Astrocyte of the cerebellum (primary cell): ENCODE results near the gene ISG15.
"Not testable (repeated sequence)": the region's sequence is repeated elsewhere in the genome, so short reads cannot be mapped to it uniquely, and the experiment has no call there.

Source experiments
- DNase-seq: peaks from one replicate; pipeline ENCODE4 v3.0.0-alpha.2; 2011; ENCODE audit warnings: low read depth
- H3K4me3 ChIP-seq: 2 replicates; pipeline ENCODE4 v1.5.1; 2011; ENCODE audit warnings: mild to moderate bottlenecking, low read depth, low read length, moderate library complexity
- in situ Hi-C: cut with HindIII; loops from 2 replicates; pipeline ENCODE4 v1.10.0; 2017; ENCODE audit warnings: low sequenced_read_pairs
- TF ChIP-seq, protein P1 (sequence below): IDR thresholded peaks from 2 replicates; pipeline ENCODE4 v1.5.1; 2012; ENCODE audit warnings: low read length, low read depth, moderate library complexity, mild to moderate bottlenecking; ENCODE audit errors: missing control alignments

ISG15 gene

DNA sequence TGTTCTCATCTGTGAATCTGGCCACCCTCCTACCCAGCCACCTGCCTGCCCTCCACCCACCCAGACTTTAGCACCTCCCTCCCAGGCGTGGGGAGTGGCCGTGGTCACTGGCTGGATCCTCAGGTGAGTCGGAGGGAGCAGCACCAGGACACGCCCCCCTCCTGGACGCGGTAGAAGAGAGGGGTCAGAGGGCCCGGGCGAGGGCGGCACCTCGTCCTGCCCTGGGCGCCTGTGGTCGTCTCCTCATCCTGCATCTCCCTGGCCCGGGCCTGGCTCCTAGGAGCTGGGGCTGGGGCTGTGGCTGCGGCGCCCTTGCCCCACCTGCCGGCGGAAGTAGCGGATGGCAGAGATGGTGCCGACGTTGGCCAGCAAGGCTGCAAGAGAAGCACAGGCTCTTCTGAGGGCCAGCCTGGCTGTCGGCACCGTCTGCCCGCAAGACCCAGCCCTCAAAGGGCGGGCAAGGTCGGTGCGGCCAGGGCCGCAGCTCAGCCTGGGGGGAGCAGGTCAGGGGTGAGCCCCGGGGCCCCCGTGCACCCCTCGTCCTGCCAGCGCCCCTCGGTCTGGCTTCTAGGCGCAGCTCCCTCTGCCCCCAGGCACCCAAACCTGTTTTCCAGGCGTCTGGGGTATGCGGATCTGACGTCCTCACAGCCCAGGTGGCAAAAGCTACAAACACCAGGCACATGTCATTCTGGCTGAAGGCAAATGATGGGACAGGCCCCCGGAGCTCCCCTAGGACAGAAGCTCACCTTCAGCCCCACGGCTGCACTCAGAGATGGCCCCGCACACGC is 37.2 kb upstream of the ISG15 start:
- DNase-seq, result no peak
- H3K4me3 ChIP-seq, result no peak overlapping the region
- in situ Hi-C loops, result no loop called here
- TF ChIP-seq, protein P1, sequence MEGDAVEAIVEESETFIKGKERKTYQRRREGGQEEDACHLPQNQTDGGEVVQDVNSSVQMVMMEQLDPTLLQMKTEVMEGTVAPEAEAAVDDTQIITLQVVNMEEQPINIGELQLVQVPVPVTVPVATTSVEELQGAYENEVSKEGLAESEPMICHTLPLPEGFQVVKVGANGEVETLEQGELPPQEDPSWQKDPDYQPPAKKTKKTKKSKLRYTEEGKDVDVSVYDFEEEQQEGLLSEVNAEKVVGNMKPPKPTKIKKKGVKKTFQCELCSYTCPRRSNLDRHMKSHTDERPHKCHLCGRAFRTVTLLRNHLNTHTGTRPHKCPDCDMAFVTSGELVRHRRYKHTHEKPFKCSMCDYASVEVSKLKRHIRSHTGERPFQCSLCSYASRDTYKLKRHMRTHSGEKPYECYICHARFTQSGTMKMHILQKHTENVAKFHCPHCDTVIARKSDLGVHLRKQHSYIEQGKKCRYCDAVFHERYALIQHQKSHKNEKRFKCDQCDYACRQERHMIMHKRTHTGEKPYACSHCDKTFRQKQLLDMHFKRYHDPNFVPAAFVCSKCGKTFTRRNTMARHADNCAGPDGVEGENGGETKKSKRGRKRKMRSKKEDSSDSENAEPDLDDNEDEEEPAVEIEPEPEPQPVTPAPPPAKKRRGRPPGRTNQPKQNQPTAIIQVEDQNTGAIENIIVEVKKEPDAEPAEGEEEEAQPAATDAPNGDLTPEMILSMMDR, result peak; percentile 52

DNA sequence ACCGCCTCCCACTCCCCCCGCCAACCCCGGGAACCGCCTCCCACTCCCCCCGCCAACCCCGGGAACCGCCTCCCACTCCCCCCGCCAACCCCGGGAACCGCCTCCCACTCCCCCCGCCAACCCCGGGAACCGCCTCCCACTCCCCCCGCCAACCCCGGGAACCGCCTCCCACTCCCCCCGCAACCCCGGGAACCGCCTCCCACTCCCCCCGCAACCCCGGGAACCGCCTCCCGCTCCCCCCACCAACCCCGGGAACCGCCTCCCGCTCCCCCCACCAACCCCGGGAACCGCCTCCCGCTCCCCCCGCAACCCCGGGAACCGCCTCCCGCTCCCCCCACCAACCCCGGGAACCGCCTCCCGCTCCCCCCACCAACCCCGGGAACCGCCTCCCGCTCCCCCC is 36.5 kb upstream of the ISG15 start:
- in situ Hi-C loops, DNase-seq, H3K4me3 ChIP-seq: not testable (repeated sequence)

DNA sequence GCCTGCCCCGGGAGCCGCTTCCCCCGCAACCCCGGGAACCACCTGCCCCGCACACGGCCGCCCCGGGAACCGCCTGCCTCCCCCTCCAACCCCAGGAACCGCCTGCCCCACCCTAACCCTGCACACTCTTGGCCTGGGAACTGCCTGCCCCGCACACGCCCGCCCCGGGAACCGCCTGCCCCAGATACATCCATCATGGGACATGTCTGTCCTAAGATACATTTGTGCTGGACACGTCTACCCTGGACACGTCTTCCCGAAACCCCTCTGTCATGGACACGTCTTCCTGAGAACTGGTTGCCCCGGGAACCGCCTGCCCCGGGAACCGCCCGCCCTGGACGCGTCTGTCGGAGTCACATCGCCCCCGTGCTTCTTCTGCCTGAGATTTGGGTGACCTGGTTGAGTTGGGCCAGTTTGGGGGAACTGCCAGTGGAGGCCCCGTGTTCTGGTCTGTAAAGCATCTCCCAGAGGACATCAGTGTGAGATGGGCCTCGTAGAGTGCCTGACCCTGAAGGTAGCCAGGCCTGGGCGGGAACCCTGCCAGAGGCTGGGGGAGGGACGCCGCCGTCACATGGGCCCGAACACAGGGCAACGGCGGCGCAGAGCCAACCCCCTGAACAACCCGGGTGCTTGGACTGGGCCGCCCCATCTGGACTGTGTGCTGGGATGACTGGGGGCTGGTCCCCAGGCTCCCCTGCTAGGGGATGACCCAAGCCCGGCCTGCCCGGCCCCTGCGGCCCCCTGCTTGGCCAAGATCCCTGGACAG is 35.0 kb upstream of the ISG15 start:
- no peak overlapping the region for H3K4me3 ChIP-seq
- DNase-seq, result no peak
- TF ChIP-seq, protein P1, result no peak
- in situ Hi-C loops, result no loop called here

DNA sequence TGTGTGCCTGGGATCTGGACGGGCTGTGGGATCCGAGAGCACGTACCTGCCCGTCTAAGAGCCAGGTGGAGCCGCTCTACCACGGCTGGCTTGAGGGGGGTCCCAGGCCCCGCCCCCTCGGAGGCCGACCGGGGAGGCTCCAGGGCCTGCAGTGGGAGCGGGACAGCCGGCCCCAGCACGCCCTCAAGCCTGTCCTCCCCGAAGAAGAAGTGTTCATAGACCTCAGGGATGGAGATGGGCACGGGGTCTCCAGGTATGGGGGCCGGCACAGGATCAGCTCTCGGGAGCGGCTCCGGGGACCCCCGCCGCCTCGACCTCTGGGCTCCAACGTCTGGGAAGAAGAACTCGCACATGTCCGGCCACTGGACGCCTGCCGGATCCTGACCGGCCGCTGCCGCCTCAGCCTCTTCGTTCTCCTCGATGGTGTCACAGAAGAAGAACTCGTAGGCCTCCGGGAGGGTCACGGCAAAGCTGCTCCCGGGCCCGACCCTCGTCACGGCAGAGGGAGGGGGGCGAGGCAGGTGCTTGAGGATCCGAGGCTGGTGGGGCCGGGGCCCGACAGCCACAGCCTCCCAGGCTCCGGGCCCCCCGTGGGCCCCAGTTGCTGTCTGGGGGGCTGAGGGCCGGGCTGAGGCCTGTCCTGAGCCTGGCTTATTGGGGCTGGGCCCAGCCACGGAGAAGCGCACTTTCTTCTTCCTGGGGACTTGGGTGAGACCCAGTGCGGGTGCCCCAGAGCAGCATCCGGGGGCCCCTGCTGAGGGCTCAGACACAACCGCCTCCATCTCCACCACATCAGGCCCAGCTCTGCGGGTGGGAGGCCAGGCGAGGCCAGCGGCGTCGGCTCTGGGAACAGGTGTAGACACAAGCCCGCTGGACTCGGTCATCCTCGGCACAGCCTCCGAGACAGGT is 34.2 kb upstream of the ISG15 start:
- in situ Hi-C loops, result no loop called here
- TF ChIP-seq, protein P1, result no peak
- no peak for DNase-seq
- no peak overlapping the region for H3K4me3 ChIP-seq

DNA sequence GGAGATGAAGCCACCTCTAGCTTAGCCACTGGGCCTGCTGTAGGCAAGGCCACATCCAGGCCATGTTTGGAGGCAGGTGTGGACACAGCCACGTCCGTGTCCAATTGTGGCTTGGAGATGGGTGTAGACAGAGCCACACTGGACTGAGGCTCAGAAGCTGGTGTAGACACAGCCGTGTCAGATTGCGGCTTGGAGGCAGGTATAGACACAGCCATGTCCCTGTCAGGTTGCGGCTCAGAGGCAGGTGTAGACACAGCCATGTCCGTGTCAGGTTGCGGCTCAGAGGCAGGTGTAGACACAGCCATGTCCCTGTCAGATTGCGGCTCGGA is 33.6 kb upstream of the ISG15 start:
- DNase-seq, result no peak
- in situ Hi-C loops, result no loop called here

DNA sequence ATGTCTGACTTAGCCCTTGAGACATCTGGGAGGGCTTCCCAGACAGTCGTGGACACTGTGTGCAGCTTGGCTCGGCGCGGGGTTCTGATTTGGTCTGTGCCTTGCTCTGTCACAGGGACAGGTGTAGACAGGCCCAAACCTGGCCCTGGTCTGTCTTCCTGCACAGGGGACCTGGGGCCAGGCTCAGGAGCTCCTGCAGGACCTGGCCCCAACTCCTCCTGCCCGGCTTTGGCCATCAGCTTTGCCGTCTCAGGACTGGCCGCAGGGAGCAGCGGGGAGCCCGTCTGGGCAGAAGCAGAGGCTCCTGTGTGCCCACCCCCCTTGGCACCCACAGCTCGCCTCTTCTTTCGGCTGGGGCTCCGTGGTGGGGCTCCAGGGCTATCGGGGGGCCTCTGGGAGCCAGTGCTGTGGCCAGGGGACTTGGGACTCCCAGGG is 33.1 kb upstream of the ISG15 start:
- no peak overlapping the region for H3K4me3 ChIP-seq
- TF ChIP-seq, protein P1, result no peak
- DNase-seq, result no peak
- in situ Hi-C loops, result no loop called here

More for the DNA sequence above, 33.6 kb upstream of the ISG15 start:
- no peak overlapping the region for H3K4me3 ChIP-seq
- TF ChIP-seq, protein P1, result no peak
